ENCODE data around the gene FZD1.
"Not testable (repeated sequence)": the region's sequence is repeated elsewhere in the genome, so short reads cannot be mapped to it uniquely, and the experiment has no call there.

Gene FZD1

DNA sequence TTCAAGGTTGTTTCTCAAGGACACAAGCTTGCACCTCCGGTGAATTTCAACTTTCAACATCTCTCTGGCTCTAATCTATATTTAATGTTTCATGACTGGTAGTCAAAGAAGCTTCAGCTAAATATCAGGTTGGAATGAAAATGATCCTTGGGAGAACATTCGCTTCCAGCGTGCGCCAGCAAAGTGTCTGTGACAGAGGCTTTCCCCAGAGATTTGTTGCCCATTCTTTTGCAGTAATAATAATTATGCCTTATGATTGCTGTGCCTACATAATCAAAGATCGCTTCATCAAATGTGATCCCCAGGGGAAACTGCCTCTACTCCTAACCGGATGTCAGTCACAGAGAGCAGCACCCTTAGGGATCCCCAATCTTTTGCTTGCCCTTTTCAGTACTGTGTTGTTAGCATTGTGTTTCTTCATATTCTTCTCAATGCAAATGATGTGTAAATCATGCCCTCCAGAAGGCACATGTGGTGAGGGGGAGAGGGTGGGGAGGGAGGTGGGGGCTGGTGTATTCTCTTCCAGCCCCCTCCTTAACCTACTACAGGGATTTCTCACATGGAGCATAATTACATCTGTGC, 30.5 kb downstream of the FZD1 start:
- DNase-seq (ENCODE audit: insufficient read length, low spot score) (no peak), FAIRE-seq (no peak)

GRCh38 chr7:91295576-91295975, 31.3 kb downstream of the FZD1 start:
- FAIRE-seq, result no peak
- DNase-seq (ENCODE audit: insufficient read length, low spot score), result no peak

- DNase-seq (ENCODE audit: insufficient read length, low spot score), result no peak
- FAIRE-seq, result no peak
These were observed 33.7 kb downstream of the FZD1 start for GRCh38 chr7:91297939-91298338.

DNA sequence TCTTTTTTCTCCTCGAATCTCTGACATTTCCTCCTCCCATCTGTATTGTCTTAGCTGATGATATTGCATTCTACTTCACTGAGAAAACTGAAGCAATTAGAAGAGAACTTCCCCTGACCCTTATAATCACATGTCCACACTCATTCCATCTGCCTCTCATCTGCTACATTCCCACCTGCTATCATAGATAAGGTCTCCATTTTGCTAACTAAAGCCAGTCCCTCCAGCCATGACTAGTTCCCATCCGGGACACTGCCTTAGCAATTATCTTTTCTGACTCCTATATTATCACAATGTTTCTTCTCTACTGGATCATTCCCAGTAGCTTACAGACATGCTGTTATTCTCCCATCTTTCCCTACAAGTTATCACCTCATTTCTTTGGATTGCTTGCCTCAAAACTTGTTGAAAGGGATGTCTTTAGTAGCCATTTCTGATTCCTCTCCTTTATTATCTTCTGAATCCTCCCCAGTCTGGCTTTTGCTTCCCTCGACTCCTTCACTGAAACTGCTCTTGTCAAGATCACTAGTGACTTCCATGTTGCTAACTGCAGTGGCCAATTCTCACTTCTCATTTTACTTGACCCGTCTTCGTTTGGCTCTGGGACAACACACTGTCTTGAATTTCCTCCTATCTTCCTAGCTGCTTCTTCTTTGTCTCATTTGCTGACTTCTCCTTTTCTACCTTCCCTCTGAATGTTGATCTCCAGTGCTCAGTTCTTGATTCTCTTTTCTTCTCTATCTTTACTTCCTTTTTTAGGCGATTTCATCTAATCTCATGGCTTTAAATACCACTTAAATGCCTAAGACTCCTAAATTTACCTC, 35.9 kb downstream of the FZD1 start:
- FAIRE-seq (no peak), DNase-seq (ENCODE audit: insufficient read length, low spot score) (no peak)

- no peak for FAIRE-seq
- no peak for DNase-seq (ENCODE audit: insufficient read length, low spot score)
These were observed 38.6 kb downstream of the FZD1 start for GRCh38 chr7:91302794-91303193.

- FAIRE-seq (no peak), DNase-seq (ENCODE audit: insufficient read length, low spot score) (no peak)
These were observed 42.0 kb downstream of the FZD1 start for GRCh38 chr7:91306266-91306665.

DNA sequence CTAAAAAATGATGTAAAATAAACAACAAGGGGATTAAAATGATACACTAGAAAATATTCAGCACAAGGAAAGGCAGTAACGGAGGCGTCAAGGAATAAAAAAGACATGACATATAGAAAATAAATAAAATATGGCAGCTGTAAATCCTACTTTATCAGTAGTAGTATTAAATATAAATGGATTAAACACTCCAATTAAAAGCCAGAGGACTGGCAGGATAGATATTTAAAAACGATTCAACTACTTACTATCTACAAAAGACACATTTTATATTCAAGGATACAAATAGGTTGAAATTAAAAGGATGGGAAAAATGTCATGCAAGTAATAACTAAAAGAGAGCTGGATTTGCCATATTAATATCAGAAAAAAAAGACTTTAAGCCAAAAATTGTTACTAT, 43.2 kb downstream of the FZD1 start:
- FAIRE-seq, result no peak
- no peak for DNase-seq (ENCODE audit: insufficient read length, low spot score)

DNA sequence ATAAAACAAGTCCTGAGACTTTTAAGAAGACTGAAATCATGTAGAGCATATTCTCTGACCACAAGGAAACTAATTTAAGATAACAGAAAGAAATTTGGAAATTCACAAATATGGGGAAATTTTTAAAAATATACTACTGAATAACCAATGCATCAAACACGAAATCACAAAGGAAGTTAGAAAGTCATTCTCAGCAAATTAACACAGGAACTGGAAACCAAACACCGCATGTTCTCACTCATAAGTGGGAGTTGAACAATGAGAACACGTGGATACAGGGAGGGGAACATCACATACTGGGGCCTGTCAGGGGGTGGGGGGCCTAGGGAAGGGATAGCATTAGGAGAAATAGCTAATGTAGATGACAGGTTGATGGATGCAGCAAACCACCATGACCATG, 44.0 kb downstream of the FZD1 start:
- FAIRE-seq; DNase-seq (ENCODE audit: insufficient read length, low spot score): not testable (repeated sequence)

GRCh38 chr7:91310830-91311460, 46.7 kb downstream of the FZD1 start:
- DNase-seq (ENCODE audit: insufficient read length, low spot score) (no peak), FAIRE-seq (no peak)

GRCh38 chr7:91311839-91312238, 47.6 kb downstream of the FZD1 start:
- FAIRE-seq (no peak), DNase-seq (ENCODE audit: insufficient read length, low spot score) (no peak)

- FAIRE-seq (no peak), DNase-seq (ENCODE audit: insufficient read length, low spot score) (no peak)
These were observed 48.9 kb downstream of the FZD1 start for GRCh38 chr7:91313113-91313512.

DNA sequence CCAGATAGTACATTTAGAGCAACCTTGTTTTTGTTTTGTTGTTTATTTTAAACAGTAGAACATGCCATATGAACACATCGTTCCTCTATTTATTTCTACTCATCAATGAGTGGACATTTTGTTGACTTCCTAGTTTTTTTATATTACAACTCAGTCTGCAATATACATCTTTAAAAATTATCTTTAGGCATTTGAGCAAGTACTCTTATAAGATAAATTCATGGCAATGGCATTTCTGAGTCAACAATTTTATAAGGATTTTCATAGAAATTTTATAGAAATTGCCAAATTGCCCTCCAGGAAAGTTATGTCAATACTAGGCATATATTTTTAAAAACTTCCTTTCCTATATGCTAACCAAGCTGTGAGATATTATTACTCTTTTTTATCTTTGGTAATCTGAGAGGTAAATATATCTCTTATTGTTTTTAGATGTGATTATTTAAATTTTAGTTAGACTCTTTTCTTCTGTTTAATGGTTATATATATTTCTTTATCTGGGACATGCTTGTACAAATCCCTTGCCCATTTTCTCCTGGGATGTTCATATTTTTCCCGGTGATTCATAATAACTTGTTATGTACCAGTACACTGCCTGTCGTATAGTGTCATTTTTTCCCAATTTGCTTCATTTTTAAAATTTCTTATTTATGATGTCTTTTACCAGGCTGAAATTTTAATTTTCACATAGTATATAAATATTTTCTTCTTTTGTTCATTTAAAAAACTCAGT, 50.5 kb downstream of the FZD1 start:
- DNase-seq (ENCODE audit: insufficient read length, low spot score) (no peak), FAIRE-seq (no peak)

DNA sequence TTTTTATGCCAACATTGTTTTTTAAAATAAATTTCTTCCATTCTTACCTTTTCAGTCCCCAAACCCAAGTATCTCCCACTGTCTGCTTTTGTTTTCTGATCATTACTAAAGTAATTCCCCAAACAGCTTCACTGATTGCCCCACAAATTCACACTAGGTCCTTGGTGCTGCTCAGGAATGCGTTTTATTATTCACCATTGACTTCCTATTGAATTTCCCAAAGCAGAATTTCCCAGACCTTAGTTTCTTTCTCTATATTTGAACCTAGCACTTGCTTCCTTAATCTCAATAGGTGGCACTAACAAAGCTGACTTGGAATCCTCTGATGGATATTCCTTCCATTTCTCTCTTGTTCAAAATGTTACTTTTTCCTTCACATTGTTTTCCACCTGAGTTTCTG, 52.2 kb downstream of the FZD1 start:
- DNase-seq (ENCODE audit: insufficient read length, low spot score) (no peak), FAIRE-seq (no peak)

- DNase-seq (ENCODE audit: insufficient read length, low spot score) (no peak), FAIRE-seq (no peak)
These were observed 55.1 kb downstream of the FZD1 start for GRCh38 chr7:91319351-91319750.

GRCh38 chr7:91320366-91321078, 56.3 kb downstream of the FZD1 start:
- FAIRE-seq (no peak), DNase-seq (ENCODE audit: insufficient read length, low spot score) (no peak)

Measured in GM19239 (cell line).